H9 (cell line): Measurements from ENCODE around the gene RHNO1. TPM values are rescaled to one million over a fixed set of nuclear protein-coding genes. Genes with fewer than 3 reads are reported as not detected.

Experiments used
- DNase-seq: peaks from one replicate; pipeline ENCODE4 v3.0.0-alpha.2; 2017
- H2AFZ ChIP-seq: one replicate; pipeline ENCODE4 v1.6.1; 2013; ENCODE audit warnings: mild to moderate bottlenecking, low read length, control low read depth, moderate library complexity
- H2AK5ac ChIP-seq: 2 replicates; pipeline ENCODE4 v1.6.1; 2013; ENCODE audit warnings: low read length, control low read depth, mixed read lengths; ENCODE audit not compliant: insufficient read length
- H2BK120ac ChIP-seq: one replicate; pipeline ENCODE4 v1.6.1; 2013; ENCODE audit warnings: low read depth, mild to moderate bottlenecking, low read length, control low read depth, inconsistent platforms; ENCODE audit not compliant: poor library complexity, severe bottlenecking
- H2BK12ac ChIP-seq: 2 replicates; pipeline ENCODE4 v1.6.1; 2013; ENCODE audit warnings: low read length, control low read depth, mixed read lengths, low read depth; ENCODE audit not compliant: insufficient read length
- H2BK15ac ChIP-seq: 2 replicates; pipeline ENCODE4 v1.6.1; 2013; ENCODE audit warnings: low read depth, low read length, control low read depth
- H2BK20ac ChIP-seq: one replicate; pipeline ENCODE4 v1.6.1; 2013; ENCODE audit warnings: low read depth, mild to moderate bottlenecking, low read length, control low read depth, inconsistent platforms; ENCODE audit not compliant: poor library complexity, severe bottlenecking
- H2BK5ac ChIP-seq: 2 replicates; pipeline ENCODE4 v1.6.1; 2013; ENCODE audit warnings: low read length, control low read depth, mixed read lengths; ENCODE audit not compliant: insufficient read length
- H3K14ac ChIP-seq: 2 replicates; pipeline ENCODE4 v1.6.1; 2013; ENCODE audit warnings: low read length, control low read depth; ENCODE audit not compliant: insufficient read depth
- H3K18ac ChIP-seq: 2 replicates; pipeline ENCODE4 v1.6.1; 2013; ENCODE audit warnings: low read depth, mild to moderate bottlenecking, mixed read lengths, low read length, control low read depth; ENCODE audit not compliant: insufficient read length
- H3K23ac ChIP-seq: 2 replicates; pipeline ENCODE4 v1.6.1; 2013; ENCODE audit warnings: low read length, control low read depth, mixed read lengths, low read depth; ENCODE audit not compliant: insufficient read length
- H3K23me2 ChIP-seq: 2 replicates; pipeline ENCODE4 v1.6.1; 2013; ENCODE audit warnings: low read depth, mild to moderate bottlenecking, mixed read lengths, low read length, control low read depth; ENCODE audit not compliant: insufficient read length, poor library complexity, severe bottlenecking
- H3K27ac ChIP-seq: 2 replicates; pipeline ENCODE4 v1.5.1; 2013; ENCODE audit warnings: low read length, control low read depth, mixed read lengths, low read depth; ENCODE audit not compliant: insufficient read length
- H3K27me3 ChIP-seq: 2 replicates; pipeline ENCODE4 v1.6.1; 2013; ENCODE audit warnings: low read length, control low read depth, inconsistent platforms; ENCODE audit not compliant: insufficient read depth
- H3K4ac ChIP-seq: 2 replicates; pipeline ENCODE4 v1.6.1; 2013; ENCODE audit warnings: low read depth, mild to moderate bottlenecking, control low read depth, inconsistent platforms, low read length, moderate library complexity
- H3K4me1 ChIP-seq: 2 replicates; pipeline ENCODE4 v1.6.1; 2013; ENCODE audit warnings: low read length, control low read depth, inconsistent platforms; ENCODE audit not compliant: insufficient read depth
- H3K4me2 ChIP-seq: 2 replicates; pipeline ENCODE4 v1.6.1; 2013; ENCODE audit warnings: low read length, control low read depth, mixed read lengths; ENCODE audit not compliant: insufficient read length, insufficient read depth
- H3K56ac ChIP-seq: 2 replicates; pipeline ENCODE4 v1.6.1; 2013; ENCODE audit warnings: low read depth, mild to moderate bottlenecking, mixed read lengths, low read length, control low read depth; ENCODE audit not compliant: insufficient read length
- H3K79me1 ChIP-seq: 2 replicates; pipeline ENCODE4 v1.6.1; 2013; ENCODE audit warnings: low read depth, mild to moderate bottlenecking, moderate library complexity, low read length, control low read depth, inconsistent platforms; ENCODE audit not compliant: insufficient read depth, poor library complexity, severe bottlenecking
- H3K79me2 ChIP-seq: 2 replicates; pipeline ENCODE4 v1.6.1; 2013; ENCODE audit warnings: low read length, control low read depth, inconsistent platforms; ENCODE audit not compliant: insufficient read depth
- H3K9ac ChIP-seq: 2 replicates; pipeline ENCODE4 v1.6.1; 2013; ENCODE audit warnings: low read length, control low read depth, mixed read lengths; ENCODE audit not compliant: insufficient read length; ENCODE audit errors: extremely low read depth
- H3K9me3 ChIP-seq: one replicate; pipeline ENCODE4 v1.6.1; 2013; ENCODE audit warnings: low read depth, low read length, inconsistent platforms; ENCODE audit not compliant: control insufficient read depth
- H3T11ph ChIP-seq: one replicate; pipeline ENCODE4 v1.6.1; 2013; ENCODE audit warnings: mild to moderate bottlenecking, low read length, control low read depth, inconsistent platforms
- H4K20me1 ChIP-seq: one replicate; pipeline ENCODE4 v1.6.1; 2013; ENCODE audit not compliant: control insufficient read depth, insufficient read length, insufficient read depth
- H4K5ac ChIP-seq: 2 replicates; pipeline ENCODE4 v1.6.1; 2013; ENCODE audit warnings: low read depth, mild to moderate bottlenecking, mixed read lengths, low read length, control low read depth; ENCODE audit not compliant: insufficient read length
- H4K8ac ChIP-seq: replicated peaks from 2 replicates; pipeline ENCODE4 v1.6.1; 2013; ENCODE audit warnings: low read length, control low read depth, mixed read lengths, low read depth; ENCODE audit not compliant: insufficient read length
- H4K91ac ChIP-seq: 2 replicates; pipeline ENCODE4 v1.6.1; 2013; ENCODE audit warnings: low read depth, mild to moderate bottlenecking, moderate library complexity, mixed read lengths, low read length, control low read depth; ENCODE audit not compliant: insufficient read length
- H3K27ac Mint-ChIP-seq, 3 experiments: 2 replicates in 2 of 3; 3 replicates in 1 of 3; pipeline ENCODE4 v1.8.0; 2020 to 2021; ENCODE audit warnings: mixed read lengths in 3 of 3, mild to moderate bottlenecking in 1 of 3, moderate library complexity in 1 of 3
- H3K27me3 Mint-ChIP-seq: 2 replicates; pipeline ENCODE4 v1.8.0; 2021; ENCODE audit warnings: low read depth, mild to moderate bottlenecking, moderate library complexity, mixed read lengths
- H3K36me3 Mint-ChIP-seq, 3 experiments: 2 replicates in 2 of 3; 3 replicates in 1 of 3; pipeline ENCODE4 v1.8.0; 2020 to 2021; ENCODE audit warnings: low read depth in 3 of 3, mixed read lengths in 3 of 3; ENCODE audit not compliant: insufficient read depth in 1 of 3
- H3K4me1 Mint-ChIP-seq, 2 experiments: 2 replicates each; pipeline ENCODE4 v1.8.0; 2020; ENCODE audit warnings: mixed read lengths in 2 of 2
- H3K4me3 Mint-ChIP-seq, 2 experiments: 2 replicates in 1 of 2; 3 replicates in 1 of 2; pipeline ENCODE4 v1.8.0; 2020 to 2021; ENCODE audit warnings: mild to moderate bottlenecking in 2 of 2, mixed read lengths in 2 of 2, moderate library complexity in 1 of 2
- H3K9me3 Mint-ChIP-seq, 2 experiments: 2 replicates in 1 of 2; 3 replicates in 1 of 2; pipeline ENCODE4 v1.8.0; 2020; ENCODE audit warnings: mild to moderate bottlenecking in 2 of 2, mixed read lengths in 2 of 2, moderate library complexity in 1 of 2
- CTCF ChIP-seq: fragments of 200-600 bp; sonication (generic); conservative IDR thresholded peaks from 3 replicates; pipeline ENCODE4 v1.8.0; 2021; ENCODE audit warnings: antibody characterized with exemption, mild to moderate bottlenecking
- WGBS: extraction: QIAGEN DNeasy Blood & Tissue Kit; methylation state at CpG from one replicate; pipeline ENCODE4 v1.1.7; 2013; ENCODE audit warnings: missing lambda C conversion rate, low lambda C conversion rate, mixed read lengths; ENCODE audit not compliant: insufficient read length; ENCODE audit errors: extremely low coverage; 5-methylcytosine and 5-hydroxymethylcytosine counted together
- total RNA-seq: library from RNA; stranded (reverse); gene quantifications from 2 replicates; pipeline ENCODE4 v1.2.1, GENCODE V29; 2021

The RHNO1 gene
- total RNA-seq, 1 experiment from 2014 or later = 36.7 TPM

GRCh38 chr12:2937500-2937899 is 60.5 kb downstream of the RHNO1 start:
- Histone ChIP-seq H4K8ac (no peak overlapping the region), H3K4ac (no peak overlapping the region), H3K79me2 (no peaks in the 10 kb centered on the region), H4K5ac (no peak overlapping the region), H3K4me2 (no peak overlapping the region), H4K20me1 (no peaks in the 10 kb centered on the region), H2BK5ac (no peak overlapping the region), H3K18ac (no peak overlapping the region), H3T11ph (no peak overlapping the region), H3K79me1 (no peaks in the 10 kb centered on the region), H3K9ac (no peak overlapping the region), H2AFZ (no peak overlapping the region), H3K9me3 (no peaks in the 10 kb centered on the region), H3K56ac (no peak overlapping the region), H2BK20ac (no peak overlapping the region), H2BK120ac (no peak overlapping the region), H3K23me2 (no peaks in the 10 kb centered on the region), H3K4me1 (no peaks in the 10 kb centered on the region), H3K23ac (no peak overlapping the region), H3K27ac (no peak overlapping the region), H2AK5ac (no peak overlapping the region), H4K91ac (no peak overlapping the region), H2BK15ac (no peak overlapping the region), H2BK12ac (no peak overlapping the region), H3K27me3 (no peaks in the 10 kb centered on the region), H3K14ac (no peak overlapping the region)
- H3K9me3 Mint-ChIP-seq = no peaks in the 10 kb centered on the region
- no peak overlapping the region for H3K27ac Mint-ChIP-seq
- peaks cover 3 to 50% (median 45%) of the 10 kb centered on the region in 3 experiments; a peak in 6 of 7 replicates for H3K36me3 Mint-ChIP-seq
- no peak for TF ChIP-seq CTCF
- DNase-seq = no peak
- no peaks in the 10 kb centered on the region for H3K27me3 Mint-ChIP-seq
- WGBS = no CpG with 5 or more reads among the region's 3 CpGs
- no peaks in the 10 kb centered on the region for H3K4me1 Mint-ChIP-seq
- H3K4me3 Mint-ChIP-seq = no peak overlapping the region

Other genes with a start within 250 kb of the RHNO1 start
- 221 and 237 TPM in 2 replicates for gene FKBP4, start 82.3 kb upstream of the RHNO1 start, total RNA-seq
- 32.7 and 41.6 TPM in 2 replicates for gene ITFG2, start 64.6 kb upstream of the RHNO1 start, total RNA-seq
- 0.15 TPM in 2 replicates for gene NRIP2, start 42.2 kb upstream of the RHNO1 start, total RNA-seq
- 0.20 TPM in 2 replicates for gene TEX52, start 20.2 kb upstream of the RHNO1 start, total RNA-seq
- gene FOXM1, start within 50 bp of the RHNO1 start, total RNA-seq = 109 TPM in 2 replicates
- 21.4 and 22.3 TPM in 2 replicates for gene TULP3, start 13.7 kb downstream of the RHNO1 start, total RNA-seq
- gene TEAD4, start 82.2 kb downstream of the RHNO1 start, total RNA-seq = 127 and 133 TPM in 2 replicates
- 16.8 and 19.0 TPM in 2 replicates for gene TSPAN9, start 200.2 kb downstream of the RHNO1 start, total RNA-seq